DMS 273 (cell line): ENCODE data around the gene ZNF365.
"Not testable (repeated sequence)": the region's sequence is repeated elsewhere in the genome, so short reads cannot be mapped to it uniquely, and the experiment has no call there.

Experiments
- DNase-seq: peaks from one replicate; lab custom pipeline; 2025; ENCODE audit not compliant: unreplicated experiment; lab: John Stamatoyannopoulos, UW

ZNF365 gene

DNA sequence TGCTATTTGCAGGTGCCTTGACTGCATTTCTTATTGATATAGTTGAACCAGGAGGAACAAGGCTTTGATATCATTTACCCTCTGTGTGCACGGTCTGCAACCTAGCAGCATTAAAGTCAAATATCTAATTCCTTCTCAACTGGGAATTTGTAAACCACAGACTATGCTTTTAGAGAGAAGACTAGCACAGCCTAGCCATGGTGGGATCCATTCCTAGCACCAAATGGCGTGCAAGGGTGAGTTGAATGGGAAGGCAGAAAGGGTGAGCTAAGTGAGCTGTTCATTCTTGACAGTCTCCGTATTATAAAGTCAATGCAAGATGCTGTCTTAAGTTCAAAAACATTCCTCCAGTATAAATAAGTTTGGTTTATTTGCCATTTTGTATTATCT lies 2.9 kb downstream of the ZNF365 start:
- no peak for DNase-seq

DNA sequence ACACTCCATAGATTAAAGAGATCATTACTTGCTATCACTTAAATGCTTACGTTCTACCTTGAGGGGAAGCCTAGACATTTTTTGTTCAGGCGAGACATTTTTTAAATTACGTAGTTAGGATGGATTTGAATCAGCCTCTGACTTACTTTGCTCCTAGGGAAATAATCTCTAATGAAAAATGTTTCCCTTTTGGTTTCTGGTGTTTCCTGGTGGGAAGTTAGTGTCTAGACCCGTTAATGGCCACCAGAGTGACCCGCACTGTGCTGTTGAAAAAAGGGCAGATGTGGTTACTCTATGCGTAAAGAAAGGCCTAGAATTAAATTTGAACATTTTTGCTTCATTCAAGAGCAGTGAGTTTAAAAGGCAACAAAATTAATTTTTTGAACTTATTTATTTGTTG lies 3.8 kb downstream of the ZNF365 start:
- DNase-seq = no peak

DNA sequence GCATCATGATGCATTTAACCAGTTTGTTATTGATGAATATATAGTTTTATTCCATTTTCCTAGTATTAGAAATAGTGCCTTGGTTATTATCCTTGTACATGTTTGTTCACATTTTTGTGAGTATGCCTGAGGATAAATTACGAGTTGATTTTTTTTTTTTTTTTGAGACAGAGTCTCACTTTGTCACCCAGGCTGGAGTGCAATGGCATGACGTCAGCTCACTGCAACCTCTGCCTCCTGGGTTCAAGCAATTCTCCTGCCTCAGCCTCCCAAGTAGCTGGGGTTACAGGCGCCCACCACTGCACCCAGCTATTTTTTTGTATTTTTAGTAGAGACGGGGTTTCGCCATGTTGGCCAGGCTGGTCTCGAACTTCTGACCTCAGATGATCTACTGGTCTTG lies 4.7 kb downstream of the ZNF365 start:
- not testable (repeated sequence) for DNase-seq

DNA sequence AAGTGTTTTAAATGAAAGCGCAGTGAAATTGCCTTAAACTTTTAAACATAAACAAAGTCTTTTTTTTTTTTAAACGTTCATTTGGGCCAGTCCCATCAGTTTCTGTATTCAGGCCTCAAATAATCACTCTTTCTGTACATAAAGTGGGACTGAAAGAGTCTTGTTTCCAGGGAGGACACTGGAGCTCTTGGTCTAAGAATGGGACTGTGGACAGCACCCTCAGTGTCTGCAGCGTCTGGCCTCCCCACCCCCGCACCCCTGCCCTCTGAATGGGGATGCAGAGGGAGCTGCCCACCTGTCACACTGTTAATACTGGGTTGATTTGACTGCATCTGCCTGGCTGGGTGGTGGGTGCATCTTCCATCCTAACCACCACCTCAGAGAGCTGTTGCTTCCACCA lies 5.2 kb downstream of the ZNF365 start:
- no peak for DNase-seq

DNA sequence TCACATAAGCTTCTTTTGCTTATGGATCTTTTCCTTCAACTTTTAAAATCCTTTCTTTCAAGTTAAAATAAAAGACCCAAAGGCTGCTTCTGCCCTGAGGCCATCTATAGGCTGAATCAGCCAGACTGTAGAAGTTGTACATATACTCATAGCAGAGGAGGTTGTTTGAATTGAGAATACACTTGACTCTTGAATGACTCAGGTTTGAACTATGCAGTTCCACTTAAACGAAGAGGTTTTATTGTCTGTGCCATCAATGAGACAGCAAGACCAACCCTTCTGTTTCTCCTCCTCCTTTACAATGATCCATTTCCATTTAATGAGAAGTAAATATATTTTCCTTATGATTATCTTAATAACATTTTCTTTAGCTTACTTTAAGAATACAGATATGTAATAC lies 5.8 kb downstream of the ZNF365 start:
- DNase-seq = no peak

DNA sequence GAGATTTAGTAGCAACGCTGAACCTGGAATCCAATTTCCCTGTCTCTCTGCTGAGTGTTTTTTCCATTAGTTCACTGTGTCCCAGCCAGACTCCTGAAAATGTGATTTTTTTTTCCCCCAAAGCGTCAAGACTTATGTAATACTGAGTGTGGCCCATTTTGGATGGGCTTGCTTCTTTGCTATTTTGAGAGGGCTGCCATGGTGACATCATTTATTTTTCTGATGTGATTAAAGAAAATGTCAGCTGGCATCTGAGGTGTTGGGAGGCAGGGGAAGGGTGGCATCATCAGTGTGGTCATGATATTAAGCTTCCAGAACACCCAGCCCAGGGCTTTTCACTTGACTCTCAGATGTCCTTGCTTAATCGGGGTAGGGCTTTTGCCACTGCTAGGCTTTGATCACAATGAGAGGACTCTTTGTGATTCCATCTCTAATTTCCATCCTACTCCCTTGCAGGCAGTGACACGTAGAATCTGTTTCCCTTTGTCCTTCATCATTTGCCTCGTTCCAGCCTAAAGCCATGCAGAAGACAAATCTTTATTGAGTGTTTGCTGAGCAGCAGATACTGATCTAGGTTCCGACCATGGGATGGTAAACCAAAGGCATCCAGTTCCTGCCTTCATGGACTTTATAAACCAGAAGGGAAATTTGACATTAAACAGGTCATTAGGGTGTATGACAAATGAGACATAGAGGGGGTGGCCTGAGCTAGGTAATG lies 7.4 kb downstream of the ZNF365 start:
- no peak for DNase-seq

DNA sequence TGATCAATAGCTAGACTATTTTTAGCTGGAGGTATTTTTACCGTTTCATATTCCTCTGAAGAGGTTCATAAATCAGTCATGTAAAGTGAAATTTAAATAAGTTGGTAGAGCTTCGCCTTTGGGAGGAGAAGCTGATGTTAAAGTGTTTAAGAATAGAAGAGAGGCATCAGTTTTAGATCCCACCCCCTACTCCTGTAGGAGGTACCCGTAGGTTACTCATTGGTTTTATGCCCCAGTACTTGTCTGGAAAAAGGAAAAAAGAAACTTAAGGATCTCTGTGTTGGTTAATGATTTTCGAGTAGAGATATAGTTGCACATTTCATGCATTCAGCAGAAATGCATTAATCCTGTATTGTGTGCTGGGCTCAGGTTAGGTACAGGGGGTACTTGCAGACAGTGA lies 8.7 kb downstream of the ZNF365 start:
- no peak for DNase-seq

DNA sequence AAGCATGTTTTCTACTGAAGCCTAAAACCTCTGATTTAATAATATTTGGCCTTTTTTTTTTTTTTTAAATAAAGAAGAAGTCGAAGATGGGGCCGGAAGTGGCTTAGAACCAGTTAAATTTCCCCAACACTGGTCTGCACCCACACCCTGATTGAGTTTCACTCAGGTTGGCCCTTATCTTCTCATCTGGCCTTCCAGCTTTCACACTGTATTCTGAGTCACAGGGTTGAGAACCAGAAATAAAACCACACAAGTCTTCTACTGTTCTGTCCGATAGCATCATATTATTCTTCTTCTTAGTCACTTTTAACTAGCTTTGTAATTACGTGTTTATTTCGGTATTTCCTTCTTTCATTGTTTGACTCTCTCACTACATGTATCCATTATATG lies 9.9 kb downstream of the ZNF365 start:
- DNase-seq = peak; percentile 37

DNA sequence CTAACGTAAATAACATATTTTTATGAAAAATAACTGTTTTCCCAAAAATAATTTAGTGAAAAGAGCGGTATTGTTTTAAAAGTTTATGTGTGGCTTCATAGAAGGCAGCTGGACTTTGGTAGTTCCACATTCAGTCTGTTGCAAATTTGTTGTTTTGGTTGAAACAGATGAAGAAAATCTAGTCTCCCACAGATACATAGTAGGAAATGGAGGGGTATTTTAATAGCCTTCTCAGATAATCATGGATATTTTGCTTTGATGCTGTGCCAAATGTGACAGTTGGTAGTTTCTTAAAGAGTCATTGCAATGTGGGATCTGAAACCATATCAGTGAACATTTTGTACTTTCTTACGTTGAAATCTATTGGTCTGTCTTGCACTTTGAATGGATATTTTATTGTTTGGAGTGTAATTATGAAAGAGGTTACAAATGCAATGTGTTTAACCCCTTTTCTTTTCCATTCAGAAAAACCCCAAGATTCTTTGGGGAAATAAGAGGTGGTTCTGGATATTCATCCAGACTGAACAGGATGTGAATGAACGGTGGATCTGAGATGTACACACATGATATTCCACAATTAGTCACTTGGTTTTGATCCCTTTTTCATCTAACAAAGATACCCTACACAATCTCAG lies 10.4 kb downstream of the ZNF365 start:
- peak; percentile 74 for DNase-seq

DNA sequence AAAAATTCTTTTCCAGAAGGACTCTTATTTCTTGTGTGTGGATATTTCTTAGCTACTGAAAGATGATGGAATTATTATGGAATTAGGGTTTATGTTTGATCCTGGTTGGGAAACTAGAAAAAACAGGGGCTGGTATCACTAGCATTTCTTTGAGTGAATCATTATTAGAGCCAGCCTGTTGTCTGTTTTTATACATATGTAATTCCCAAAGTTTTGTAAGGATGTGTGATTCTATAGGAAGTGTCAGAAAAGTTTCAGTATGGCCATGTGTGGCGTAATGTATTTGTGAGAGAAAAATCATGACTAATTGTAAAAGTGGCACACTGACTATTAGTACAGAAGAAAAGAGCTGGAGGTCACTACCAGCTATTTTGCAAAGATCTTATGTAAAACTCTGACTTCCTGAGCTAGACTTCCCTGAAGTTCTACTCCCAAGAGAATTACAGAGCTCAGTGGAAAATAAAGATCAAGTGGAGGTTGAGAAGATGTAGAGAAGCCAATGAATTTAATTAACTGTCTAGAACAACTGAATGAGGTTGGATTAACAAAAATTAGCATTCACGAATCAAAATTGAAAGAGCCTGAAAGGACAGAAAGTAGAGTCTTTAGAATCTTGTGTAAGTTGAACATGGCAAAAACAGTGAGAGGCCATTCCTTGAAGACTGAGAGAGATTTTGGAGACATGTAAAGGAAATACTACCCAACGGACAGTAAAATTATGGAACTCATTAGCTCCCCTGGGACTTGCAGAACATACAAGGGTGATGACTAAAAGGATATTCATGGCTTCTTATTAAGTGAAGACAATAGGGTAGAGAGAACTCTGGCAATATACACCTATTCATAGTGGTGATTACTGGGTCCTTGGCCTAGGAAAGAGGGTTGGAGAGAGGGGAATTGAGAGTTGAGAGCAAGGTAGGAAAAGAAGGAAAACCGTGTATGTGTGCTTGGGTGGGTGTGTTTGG lies 12.5 kb downstream of the ZNF365 start:
- no peak for DNase-seq

DNA sequence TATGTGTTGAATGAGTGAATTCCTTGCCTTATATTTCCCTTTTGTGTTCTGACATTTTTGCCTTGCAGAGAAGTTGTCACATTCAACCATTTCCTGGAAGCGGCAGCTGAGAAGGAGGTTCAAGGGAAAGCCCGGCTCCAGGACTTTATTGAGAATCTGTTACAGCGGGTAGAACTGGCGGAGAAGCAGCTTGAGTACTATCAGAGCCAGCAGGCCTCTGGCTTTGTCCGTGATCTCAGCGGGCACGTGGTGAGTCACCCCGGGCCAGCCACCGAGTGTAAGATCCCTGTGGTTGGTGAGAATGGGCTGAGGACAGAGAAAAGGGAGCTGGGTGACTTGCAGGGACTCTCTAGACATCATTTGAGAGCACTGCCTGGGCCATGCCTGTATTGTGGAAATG lies 14.2 kb downstream of the ZNF365 start:
- DNase-seq = no peak

DNA sequence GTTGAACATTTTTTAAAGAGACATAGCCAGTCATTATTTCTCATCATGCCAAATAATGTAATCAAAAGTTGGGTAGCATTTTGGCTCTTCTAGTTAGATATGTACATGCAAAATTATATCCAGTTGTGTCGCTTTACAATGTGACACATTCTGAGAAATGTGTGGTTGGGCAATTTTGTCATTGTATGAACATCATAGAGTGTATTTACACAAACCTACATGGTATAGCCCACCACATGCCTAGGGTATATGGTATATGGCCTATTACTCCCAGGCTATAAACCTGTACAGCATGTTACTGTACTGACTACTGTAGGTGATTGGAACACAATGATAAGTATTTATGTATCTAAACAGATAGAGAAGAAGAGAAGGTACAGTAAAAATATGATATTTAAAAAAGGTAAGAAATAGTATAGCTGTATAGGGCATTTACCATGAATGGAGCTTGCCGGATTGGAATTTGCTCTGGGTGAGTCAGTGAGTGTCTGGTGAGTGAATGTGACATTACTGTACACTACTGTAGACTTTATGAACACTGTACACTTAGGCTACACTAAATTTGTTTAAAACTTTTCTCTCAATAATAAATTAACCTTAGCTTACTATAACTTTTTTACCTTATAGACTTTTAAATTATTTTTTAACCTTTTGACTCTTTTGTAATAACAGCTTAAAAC lies 16.5 kb downstream of the ZNF365 start:
- DNase-seq = no peak

DNA sequence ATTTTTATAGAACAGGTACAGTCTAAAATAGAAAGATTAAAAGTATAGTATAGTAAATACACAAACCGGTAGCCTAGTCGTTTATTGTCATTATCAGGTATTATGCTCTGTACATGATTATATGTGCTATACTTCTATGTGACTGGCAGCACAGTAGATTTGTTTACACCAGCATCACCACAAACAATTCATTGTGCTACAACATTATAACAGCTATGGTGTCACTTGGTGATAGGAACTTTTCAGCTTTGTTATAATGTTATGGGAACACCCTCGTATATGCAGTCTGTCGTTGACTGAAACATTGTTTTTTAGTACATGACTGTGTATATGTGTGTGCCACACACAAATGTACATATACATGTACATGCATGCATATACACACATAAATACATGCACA lies 19.1 kb downstream of the ZNF365 start:
- no peak for DNase-seq

DNA sequence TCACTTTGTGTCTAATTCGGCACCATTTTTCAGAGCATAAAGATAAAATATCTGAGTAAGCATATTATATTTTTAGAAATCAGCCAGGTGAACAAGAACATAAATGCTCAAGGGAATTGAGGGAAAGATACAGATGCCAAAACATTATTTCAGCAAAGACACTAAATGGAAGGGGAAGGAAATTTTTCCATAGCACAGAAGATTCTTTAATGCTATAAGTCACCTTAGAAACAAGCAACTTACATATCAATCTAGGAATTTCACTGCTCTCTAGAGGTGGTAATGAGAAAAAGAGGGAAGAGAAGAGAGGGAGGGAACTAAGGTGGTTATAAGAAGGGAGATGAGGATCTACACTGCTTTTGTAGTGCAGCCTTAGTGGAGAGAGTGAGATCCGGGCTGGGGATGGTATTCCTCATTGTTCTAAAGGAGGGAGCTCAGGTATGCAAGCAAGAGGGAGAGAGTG lies 20.4 kb downstream of the ZNF365 start:
- DNase-seq = no peak

DNA sequence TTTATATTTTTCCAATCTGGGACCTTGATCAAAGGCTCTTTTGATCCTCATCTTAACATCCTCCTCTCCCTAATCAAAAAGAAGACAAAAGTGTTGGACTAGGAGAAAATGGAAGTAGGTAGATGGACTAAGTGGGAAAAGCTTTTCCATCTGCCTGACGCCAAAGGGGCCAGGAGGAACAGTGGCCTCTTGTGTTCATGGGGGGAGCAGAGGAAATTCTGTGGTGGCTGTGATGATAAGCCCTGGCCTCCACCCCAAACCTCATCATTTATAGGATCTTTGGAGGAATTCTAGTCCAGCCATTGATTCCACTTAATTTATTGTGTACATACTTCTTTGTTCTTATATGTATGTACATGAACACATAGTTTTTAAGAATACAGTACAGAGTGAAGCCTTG lies 21.7 kb downstream of the ZNF365 start:
- DNase-seq = no peak

DNA sequence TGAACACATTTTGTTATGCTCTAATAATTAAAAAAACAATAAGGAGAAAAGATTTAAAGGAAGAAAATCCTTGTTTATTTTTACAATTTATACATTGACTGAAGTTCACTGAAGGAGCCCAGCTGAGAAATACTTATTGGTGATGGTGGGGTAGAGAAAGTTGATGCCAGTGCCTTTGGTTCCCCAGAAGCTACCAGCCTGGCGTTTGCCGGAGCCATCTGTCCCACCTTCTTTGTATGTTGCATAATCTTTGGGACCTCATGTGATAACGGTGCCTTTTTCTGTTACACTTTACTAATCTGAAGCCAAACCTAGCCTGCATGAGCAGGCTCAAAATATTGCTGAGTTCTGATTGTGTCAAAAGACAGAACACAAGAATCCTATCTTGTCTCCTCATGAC lies 22.7 kb downstream of the ZNF365 start:
- DNase-seq = no peak

DNA sequence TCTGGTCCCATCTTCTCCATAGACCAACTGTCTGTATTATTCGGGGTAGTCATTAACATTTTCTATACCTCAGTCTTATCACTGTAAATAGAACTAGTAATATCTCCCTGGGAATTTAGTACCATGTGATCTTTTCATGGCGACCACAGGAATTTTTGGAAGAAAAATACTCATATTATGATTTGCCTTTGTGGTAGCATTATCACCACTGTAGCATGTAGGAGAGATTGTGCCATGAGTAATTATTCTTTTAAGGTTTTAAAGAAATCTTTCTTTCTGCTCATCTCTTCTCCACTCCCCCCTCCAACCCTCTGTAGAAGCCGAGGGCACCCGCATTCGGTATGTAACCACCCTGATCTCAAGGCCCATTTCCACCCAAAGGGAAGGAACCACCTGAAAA lies 25.0 kb downstream of the ZNF365 start:
- no peak for DNase-seq

DNA sequence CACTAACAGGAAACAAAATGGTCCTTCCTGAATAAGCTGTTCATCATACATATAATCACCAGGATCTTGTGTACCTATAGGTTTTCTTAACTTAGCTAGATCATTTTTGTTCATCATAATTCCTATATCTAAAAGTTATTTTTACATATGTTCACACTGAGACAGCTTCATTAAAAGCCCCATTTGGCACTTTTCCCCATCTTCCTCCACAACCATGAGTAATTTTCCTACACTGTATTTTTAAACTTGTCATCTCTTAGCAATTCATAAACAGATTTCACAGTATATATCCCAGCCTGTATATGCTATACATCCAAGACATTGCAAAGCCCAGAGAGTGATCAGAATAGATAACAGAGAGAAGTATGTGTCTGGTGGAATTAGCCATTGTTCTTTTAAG lies 28.3 kb downstream of the ZNF365 start:
- no peak for DNase-seq

DNA sequence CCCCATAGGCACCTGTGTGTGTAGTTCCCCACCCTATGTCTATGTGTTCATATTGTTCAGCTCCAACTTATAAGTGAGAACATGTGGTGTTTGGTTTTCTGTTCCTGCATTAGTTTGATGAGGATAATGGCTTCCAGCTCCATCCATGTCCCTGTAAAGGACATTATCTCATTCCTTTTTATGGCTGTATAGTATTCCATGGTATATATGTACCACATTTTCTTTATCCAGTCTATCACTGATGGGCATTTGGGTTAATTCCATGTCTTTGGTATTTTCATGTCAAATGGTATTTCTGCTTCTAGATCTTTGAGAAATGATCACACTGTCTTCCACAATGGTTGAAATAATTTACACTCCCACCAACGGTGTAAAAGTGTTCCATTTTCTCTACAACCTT lies 36.4 kb downstream of the ZNF365 start:
- DNase-seq = not testable (repeated sequence)

DNA sequence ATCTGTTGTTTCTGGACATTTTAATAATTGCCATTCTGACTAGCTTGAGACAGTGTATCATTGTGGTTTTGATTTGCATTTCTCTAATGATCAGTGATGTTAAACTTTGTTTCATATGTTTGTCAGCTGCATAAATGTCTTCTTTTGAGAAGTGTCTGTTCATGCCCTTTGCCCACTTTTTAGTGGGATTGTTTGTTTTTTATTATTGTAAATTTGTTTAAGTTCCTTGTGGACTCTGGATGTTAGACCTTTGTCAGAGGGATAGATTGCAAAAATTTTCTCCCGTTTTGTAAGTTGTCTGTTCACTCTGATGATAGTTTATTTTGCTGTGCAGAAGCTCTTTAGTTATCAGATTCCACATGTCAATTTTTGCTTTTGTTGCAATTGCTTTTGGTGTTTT lies 36.8 kb downstream of the ZNF365 start:
- not testable (repeated sequence) for DNase-seq

DNA sequence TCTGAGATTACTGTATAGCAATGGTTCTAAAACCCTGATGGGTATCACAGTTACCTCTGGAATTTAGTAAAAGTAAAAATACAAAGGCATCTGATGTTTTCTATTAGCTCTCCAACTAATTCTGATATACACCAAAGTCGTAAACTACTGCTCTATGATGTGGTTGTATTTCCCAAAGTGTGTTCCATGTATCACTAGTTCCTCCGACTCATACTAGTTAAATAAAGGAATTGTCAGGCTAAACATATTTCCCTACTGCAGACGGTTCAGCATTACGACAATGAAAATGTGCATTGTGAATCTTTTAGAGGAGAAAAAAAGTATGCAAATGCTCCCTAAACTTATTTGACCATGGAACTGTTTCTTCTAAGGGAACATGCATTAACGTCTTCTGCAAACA lies 38.9 kb downstream of the ZNF365 start:
- DNase-seq = no peak
